ENCODE measurements around the gene C1orf210.

C1orf210 gene

GRCh38 chr1:43312212-43312623, 26.8 kb upstream of the C1orf210 start:
- no peak for DNase-seq

DNA sequence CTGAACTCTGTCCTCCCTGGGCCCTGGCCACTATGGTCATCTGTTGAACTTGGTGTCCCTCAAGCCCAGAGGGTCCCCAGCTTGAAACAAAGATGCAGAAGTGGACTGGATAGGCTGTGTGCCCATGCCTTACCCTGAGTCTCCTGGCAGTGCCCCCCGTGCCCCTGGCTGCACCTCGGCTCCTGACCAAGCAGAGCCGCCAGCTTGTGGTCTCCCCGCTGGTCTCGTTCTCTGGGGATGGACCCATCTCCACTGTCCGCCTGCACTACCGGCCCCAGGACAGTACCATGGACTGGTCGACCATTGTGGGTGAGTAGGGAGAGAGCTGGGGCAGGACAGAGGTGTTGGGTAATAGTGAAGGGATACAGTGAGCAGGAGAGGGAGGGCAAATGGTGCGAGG, 26.1 kb upstream of the C1orf210 start:
- DNase-seq = no peak

GRCh38 chr1:43309405-43310025, 24.1 kb upstream of the C1orf210 start:
- no peak for DNase-seq

DNA sequence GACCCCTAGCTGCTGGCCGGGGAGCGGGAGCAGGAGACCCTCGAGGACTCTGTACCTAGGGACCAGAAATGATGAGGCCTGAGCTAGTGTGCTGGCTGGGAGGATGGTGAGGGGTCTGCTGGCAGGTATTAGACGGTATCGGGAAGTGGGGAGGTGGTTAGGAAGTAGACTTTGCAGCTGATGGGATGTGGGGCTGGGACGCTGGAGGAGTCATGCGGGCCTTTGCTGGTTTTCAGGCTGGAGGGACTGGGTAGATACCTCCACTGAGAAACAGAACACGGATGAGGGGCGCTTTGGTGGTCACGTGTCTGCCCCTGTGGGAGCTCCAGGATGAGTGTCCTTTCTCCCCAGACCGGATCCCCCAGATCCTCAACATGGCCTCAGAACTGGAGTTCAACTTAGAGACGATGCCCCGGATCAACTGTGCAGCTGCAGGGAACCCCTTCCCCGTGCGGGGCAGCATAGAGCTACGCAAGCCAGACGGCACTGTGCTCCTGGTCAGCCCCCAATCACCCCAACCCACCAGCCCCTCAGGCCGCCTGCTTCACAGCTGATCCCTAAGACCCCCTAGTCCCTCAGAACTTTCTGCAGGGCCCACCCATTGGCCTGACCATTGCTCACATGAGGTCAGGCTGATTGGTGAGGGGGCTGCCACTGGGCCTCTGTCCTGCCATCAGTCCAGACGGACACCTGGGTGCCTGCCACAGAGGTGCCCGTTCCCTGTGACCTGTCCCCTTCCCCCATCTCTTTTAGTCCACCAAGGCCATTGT, 23.4 kb upstream of the C1orf210 start:
- no peak for DNase-seq

DNA sequence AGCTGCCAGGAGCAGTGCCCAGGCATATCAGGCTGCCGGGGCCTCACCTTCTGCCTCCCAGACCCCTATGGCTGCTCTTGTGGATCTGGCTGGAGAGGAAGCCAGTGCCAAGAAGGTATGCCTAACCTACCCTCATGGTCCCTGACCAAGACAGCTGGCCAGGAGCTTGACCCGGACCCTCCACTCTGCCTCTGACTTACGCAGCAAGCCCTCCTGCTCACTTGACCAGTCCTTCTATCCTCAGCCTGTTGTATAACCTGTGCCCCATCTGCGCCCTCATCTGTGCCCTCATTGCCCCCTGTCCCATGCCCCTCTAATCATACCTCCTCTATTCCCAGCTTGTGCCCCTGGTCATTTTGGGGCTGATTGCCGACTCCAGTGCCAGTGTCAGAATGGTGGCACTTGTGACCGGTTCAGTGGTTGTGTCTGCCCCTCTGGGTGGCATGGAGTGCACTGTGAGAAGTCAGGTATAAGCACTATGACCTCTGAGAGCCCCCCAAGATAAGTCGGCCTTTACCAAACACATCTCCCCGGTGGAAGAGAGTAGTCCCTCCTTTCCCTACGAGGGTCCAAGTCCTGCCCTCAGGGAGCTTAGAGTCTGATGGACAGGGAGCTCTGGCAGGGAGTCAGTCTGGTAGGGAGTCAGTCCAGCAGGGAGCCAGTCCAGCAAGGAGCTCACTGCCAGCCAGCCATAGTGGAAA, 22.2 kb upstream of the C1orf210 start:
- no peak for DNase-seq

- no peak for DNase-seq
These were observed 21.5 kb upstream of the C1orf210 start for GRCh38 chr1:43306688-43307457.

- DNase-seq = no peak
These were observed 20.7 kb upstream of the C1orf210 start for GRCh38 chr1:43305926-43306687.

- no peak for DNase-seq
These were observed 20.1 kb upstream of the C1orf210 start for GRCh38 chr1:43305461-43305860.

GRCh38 chr1:43304771-43305300, 19.5 kb upstream of the C1orf210 start:
- no peak for DNase-seq

- DNase-seq = no peak
These were observed 18.9 kb upstream of the C1orf210 start for GRCh38 chr1:43304314-43304681.

GRCh38 chr1:43303471-43304313, 18.3 kb upstream of the C1orf210 start:
- DNase-seq = no peak

DNA sequence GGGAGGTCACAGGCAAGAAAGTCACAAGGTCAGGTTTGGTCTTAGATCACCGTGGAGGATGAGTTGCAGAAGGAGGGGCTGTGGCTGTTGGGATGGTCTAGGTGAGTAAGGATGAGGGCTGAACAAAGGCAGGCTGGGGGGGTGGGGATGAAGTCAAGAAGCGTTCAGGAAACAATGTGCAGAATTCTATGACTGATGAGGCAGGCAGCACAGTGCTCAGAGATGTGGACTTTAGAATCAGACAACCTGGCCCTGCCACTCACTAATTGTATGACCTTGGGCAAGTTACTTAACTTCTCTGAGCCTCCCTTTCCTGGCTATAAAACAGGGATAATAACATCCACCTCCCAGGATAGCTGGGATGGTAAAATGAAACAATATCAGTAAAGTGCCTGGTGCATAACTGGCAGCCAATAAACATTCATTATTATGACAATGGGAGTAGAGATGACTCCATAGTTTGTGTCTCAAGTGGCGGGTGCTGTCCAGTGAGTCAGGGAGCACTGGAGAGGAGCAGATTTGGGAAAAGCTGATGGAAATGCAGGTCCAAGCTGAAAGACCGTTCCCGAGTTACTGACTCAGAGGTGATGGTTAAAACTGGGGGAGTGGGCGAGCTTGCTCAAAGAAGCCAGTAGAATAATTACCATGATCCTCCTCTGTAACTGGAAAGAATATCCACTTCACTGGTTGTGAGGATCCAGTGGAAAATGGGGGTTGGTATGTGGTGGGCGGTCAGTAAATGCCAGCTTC, 17.5 kb upstream of the C1orf210 start:
- DNase-seq = no peak

DNA sequence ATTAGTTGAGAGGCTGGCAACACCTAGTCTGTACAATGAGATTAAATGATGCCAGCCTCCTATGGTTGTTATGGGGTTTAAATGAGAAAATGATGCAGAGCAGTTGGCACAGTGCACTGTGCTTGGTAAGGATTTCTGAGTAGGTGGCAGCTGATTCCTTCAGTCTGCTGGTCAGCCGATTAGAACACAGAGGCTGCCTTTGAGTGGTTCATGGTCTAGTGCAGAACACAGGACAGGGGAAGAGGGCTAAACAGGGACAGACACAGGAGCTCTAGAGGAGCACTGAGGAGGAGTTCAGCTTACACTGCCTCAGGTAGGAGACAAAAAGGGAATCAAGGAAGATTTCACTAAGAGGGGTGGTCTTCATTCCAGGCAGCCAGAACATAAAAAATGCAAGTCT, 16.8 kb upstream of the C1orf210 start:
- DNase-seq = no peak

GRCh38 chr1:43300378-43301094, 15.2 kb upstream of the C1orf210 start, which contains the start of gene TIE1:
TSS of gene TIE1 (plus strand) at chr1:43300982. CDS start at chr1:43301072, 90 bp downstream.
- DNase-seq = no peak

DNA sequence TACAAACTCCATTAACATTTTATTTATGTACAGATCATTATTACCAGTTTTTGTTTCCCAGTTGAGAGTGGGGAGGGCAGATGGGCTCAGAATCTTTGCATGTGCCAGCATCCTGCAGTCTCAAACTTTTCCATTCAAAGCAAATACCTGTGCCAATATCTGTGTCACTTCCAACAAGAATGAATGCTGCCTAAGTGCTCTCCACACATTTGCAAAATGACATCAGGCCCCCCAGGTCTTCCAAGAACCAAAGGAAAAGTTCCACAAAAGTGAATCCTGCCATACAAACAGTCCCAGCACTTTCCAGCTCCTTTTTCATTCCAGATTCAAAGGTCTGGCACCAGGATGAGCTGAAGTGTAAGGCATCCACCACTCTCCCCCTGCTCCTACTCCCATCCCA, 13.7 kb upstream of the C1orf210 start:
- no peak for DNase-seq

DNA sequence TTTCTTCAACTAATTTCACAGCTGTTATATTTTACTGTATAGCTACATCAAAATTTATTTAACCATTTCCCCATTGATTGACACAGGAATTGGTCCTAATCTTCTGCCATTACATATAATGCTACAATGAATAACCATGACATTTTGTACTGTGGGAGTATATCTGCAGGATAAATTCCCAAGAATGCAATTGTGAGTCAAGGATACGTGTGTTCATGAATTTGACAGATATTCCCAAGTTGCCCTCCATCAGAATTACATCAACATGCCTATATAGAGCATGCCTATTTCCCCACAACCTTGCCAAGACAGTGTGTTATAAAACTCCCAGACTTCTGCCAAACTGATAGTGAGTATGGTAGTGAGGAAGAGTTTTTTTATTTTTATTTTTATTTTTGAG, 12.7 kb upstream of the C1orf210 start:
- no peak for DNase-seq

GRCh38 chr1:43296207-43296606, 10.8 kb upstream of the C1orf210 start:
- DNase-seq = no peak

DNA sequence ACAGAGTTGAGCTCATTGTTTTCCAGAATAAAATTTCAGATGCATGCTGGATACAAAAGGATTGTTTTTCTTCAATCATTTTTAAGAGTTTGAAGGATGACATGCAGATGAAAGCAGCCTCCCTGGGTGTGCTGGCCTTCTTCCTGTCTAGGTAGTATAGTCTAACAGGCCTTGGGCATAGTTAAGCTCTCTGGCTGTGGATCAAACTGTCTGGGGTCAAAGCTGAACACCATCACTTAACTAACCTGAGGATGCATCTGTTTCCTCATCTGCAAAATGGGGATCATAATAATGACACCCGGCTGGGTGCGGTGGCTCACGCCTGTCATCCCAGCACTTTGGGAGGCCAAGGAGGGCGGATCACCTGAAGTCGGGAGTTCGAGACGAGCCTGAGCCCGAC, 9.4 kb upstream of the C1orf210 start:
- DNase-seq = no peak

GRCh38 chr1:43293896-43294760, 8.7 kb upstream of the C1orf210 start:
- no peak for DNase-seq
